ENCODE results near the gene DIP2B. TPM values are rescaled to one million over a fixed set of nuclear protein-coding genes. Genes with fewer than 3 reads are reported as not detected.

The DIP2B gene
- total RNA-seq, 1 experiment from 2014 or later, result 20.0 TPM

GRCh38 chr12:50551866-50552265, 47.1 kb downstream of the DIP2B start:
- Histone ChIP-seq H2BK5ac (ENCODE audit: insufficient read length, low read length) (no peak overlapping the region), H2BK12ac (ENCODE audit: insufficient read length, low read depth, low read length) (no peak overlapping the region), H2AFZ (ENCODE audit: low read length) (no peak overlapping the region), H3K27ac (ENCODE audit: insufficient read length, low read depth, low read length) (no peak overlapping the region), H3K4ac (ENCODE audit: low read depth, low read length) (no peak overlapping the region), H2AK5ac (ENCODE audit: insufficient read length, low read length) (no peak overlapping the region), H3K23ac (ENCODE audit: insufficient read length, low read depth, low read length) (no peak overlapping the region), H3T11ph (ENCODE audit: low read length) (no peak overlapping the region), H4K8ac (replicated peaks; ENCODE audit: insufficient read length, low read depth, low read length) (no peak overlapping the region), H3K79me1 (ENCODE audit: insufficient read depth, low read depth, low read length, poor library complexity, severe bottlenecking) (peaks cover 3% of the 10 kb centered on the region), H3K56ac (ENCODE audit: insufficient read length, low read depth, low read length) (no peak overlapping the region), H2BK20ac (ENCODE audit: low read depth, low read length, poor library complexity, severe bottlenecking) (no peak overlapping the region), H4K5ac (ENCODE audit: insufficient read length, low read depth, low read length) (no peak overlapping the region), H3K23me2 (ENCODE audit: insufficient read length, low read depth, low read length, poor library complexity, severe bottlenecking) (no peaks in the 10 kb centered on the region), H3K9ac (ENCODE audit: extremely low read depth, insufficient read length, low read length) (no peak overlapping the region), H3K18ac (ENCODE audit: insufficient read length, low read depth, low read length) (no peak overlapping the region), H2BK120ac (ENCODE audit: low read depth, low read length, poor library complexity, severe bottlenecking) (no peak overlapping the region), H3K27me3 (ENCODE audit: insufficient read depth, low read length) (no peaks in the 10 kb centered on the region), H4K20me1 (ENCODE audit: control insufficient read depth, insufficient read depth, insufficient read length) (no peaks in the 10 kb centered on the region), H3K79me2 (ENCODE audit: insufficient read depth, low read length) (peaks cover 5% of the 10 kb centered on the region; the same call in 1 of the 2 replicates), H3K4me1 (ENCODE audit: insufficient read depth, low read length) (no peaks in the 10 kb centered on the region), H3K4me2 (ENCODE audit: insufficient read depth, insufficient read length, low read length) (no peak overlapping the region), H2BK15ac (ENCODE audit: low read depth, low read length) (no peak overlapping the region), H4K91ac (ENCODE audit: insufficient read length, low read depth, low read length) (no peak overlapping the region), H3K9me3 (ENCODE audit: control insufficient read depth, low read depth, low read length) (no peaks in the 10 kb centered on the region), H3K14ac (ENCODE audit: insufficient read depth, low read length) (no peak overlapping the region)
- no peak overlapping the region for H3K4me3 Mint-ChIP-seq
- TF ChIP-seq CTCF (conservative IDR thresholded peaks at IDR 0.05), result no peak
- H3K4me1 Mint-ChIP-seq, result peaks cover 5 to 8% of the 10 kb centered on the region in 2 experiments
- WGBS (ENCODE audit: extremely low coverage, insufficient read length, low lambda C conversion rate), result no CpG with 5 or more reads among the region's 2 CpGs
- no peak for DNase-seq
- H3K9me3 Mint-ChIP-seq, result no peaks in the 10 kb centered on the region
- peak overlapping the region in 1 of 3 experiments; percentile 39; a peak in 1 of 7 replicates for H3K27ac Mint-ChIP-seq
- no peaks in the 10 kb centered on the region; a peak in 2 of 7 replicates for H3K36me3 Mint-ChIP-seq (ENCODE audit: insufficient read depth in 1 of 3, low read depth in 3 of 3)
- no peaks in the 10 kb centered on the region for H3K27me3 Mint-ChIP-seq (ENCODE audit: low read depth)

All from H9 (cell line).